H1 (cell line): ENCODE results near the gene NOP16. TPM values are rescaled to one million over a fixed set of nuclear protein-coding genes. Genes with fewer than 3 reads are reported as not detected.

Source experiments
- CTCF ChIA-PET: fragments of 300-600 bp; sonication (Branson Sonifier 250); formaldehyde crosslinking; loops from one replicate; lab custom pipeline; 2021; ENCODE audit not compliant: partially characterized antibody; lab: Charles Lee
- POLR2A ChIA-PET: fragments of 300-600 bp; sonication (Branson Sonifier 250); formaldehyde crosslinking; loops from one replicate; lab custom pipeline; 2021; ENCODE audit warnings: inconsistent platforms; ENCODE audit not compliant: partially characterized antibody; lab: Charles Lee
- DNase-seq, 2 experiments: peaks; one replicate each; pipeline versions ENCODE4 v3.0.0 to v3.0.0-alpha.2; 2010 to 2022; ENCODE audit warnings: low spot score in 2 of 2, low read depth in 1 of 2, mixed read lengths in 1 of 2
- FAIRE-seq: peaks from 2 replicates; lab custom pipeline; 2011; peaks lifted over from hg19 to GRCh38; lab: Jason Lieb, UNC
- H2AFZ ChIP-seq: 2 replicates; pipeline ENCODE4 v1.8.1; 2012; ENCODE audit warnings: low read length, inconsistent platforms
- H2AK5ac ChIP-seq: 2 replicates; pipeline ENCODE4 v1.6.1; 2013; ENCODE audit warnings: low read depth, low read length
- H2BK120ac ChIP-seq: replicated peaks from 2 replicates; pipeline ENCODE3; 2013; ENCODE audit warnings: low read depth, low read length, inconsistent platforms
- H2BK12ac ChIP-seq: 2 replicates; pipeline ENCODE4 v1.6.1; 2013; ENCODE audit warnings: low read depth, low read length
- H2BK15ac ChIP-seq: 2 replicates; pipeline ENCODE4 v1.6.1; 2013; ENCODE audit warnings: low read length
- H2BK20ac ChIP-seq: 2 replicates; pipeline ENCODE4 v1.6.1; 2013; ENCODE audit warnings: low read length
- H2BK5ac ChIP-seq: 2 replicates; pipeline ENCODE4 v1.6.1; 2013; ENCODE audit warnings: low read depth, low read length
- H3K14ac ChIP-seq: 2 replicates; pipeline ENCODE4 v1.6.1; 2013; ENCODE audit warnings: inconsistent platforms; ENCODE audit not compliant: insufficient read length
- H3K18ac ChIP-seq: 2 replicates; pipeline ENCODE4 v1.6.1; 2013; ENCODE audit warnings: low read length; ENCODE audit errors: extremely low read depth
- H3K23ac ChIP-seq: 2 replicates; pipeline ENCODE4 v1.6.1; 2013; ENCODE audit warnings: inconsistent platforms; ENCODE audit not compliant: insufficient read length
- H3K23me2 ChIP-seq: 2 replicates; pipeline ENCODE4 v1.6.1; 2013; ENCODE audit warnings: low read depth, low read length
- H3K27ac ChIP-seq: 2 replicates; pipeline ENCODE4 v1.6.1; 2011; ENCODE audit warnings: low read depth, low read length, inconsistent platforms
- H3K27me3 ChIP-seq, 4 experiments: replicated peaks in 1 of 4; 1 replicate in 1 of 4; 2 replicates in 3 of 4; pipeline versions ENCODE4 v1.6.1 to v1.8.1; 2011 to 2013; ENCODE audit warnings: low read length in 3 of 4, mild to moderate bottlenecking in 3 of 4, inconsistent platforms in 2 of 4, mixed read lengths in 2 of 4, moderate library complexity in 1 of 4; ENCODE audit not compliant: control insufficient read depth in 3 of 4, insufficient read depth in 3 of 4; ENCODE audit errors: extremely low read depth in 1 of 4
- H3K36me3 ChIP-seq, 4 experiments: 2 replicates each; pipeline versions ENCODE4 v1.6.1 to v1.8.1; 2011 to 2013; ENCODE audit warnings: mild to moderate bottlenecking in 4 of 4, low read length in 3 of 4, moderate library complexity in 2 of 4, control low read depth in 1 of 4, inconsistent platforms in 1 of 4; ENCODE audit not compliant: insufficient read depth in 4 of 4, control insufficient read depth in 2 of 4
- H3K4ac ChIP-seq: replicated peaks from 2 replicates; pipeline ENCODE3; 2013; ENCODE audit warnings: low read length, low read depth, mixed read lengths, inconsistent platforms; ENCODE audit not compliant: insufficient read length
- H3K4me1 ChIP-seq, 4 experiments: replicated peaks in 1 of 4; 1 replicate in 1 of 4; 2 replicates in 3 of 4; pipeline versions ENCODE4 v1.6.1 to v1.8.1; 2011 to 2013; ENCODE audit warnings: low read length in 3 of 4, inconsistent platforms in 2 of 4, mixed read lengths in 1 of 4; ENCODE audit not compliant: insufficient read depth in 4 of 4, control insufficient read depth in 3 of 4
- H3K4me2 ChIP-seq, 2 experiments: 2 replicates each; pipeline versions ENCODE4 v1.6.1 to v1.8.1; 2011 to 2013; ENCODE audit warnings: low read depth in 2 of 2, low read length in 2 of 2, control low read depth in 1 of 2, inconsistent platforms in 1 of 2, mild to moderate bottlenecking in 1 of 2; ENCODE audit not compliant: insufficient read depth in 1 of 2
- H3K4me3 ChIP-seq, 4 experiments: fragments of 200-600, 300-600 bp in 1 of 4; sonication (generic), shearing (Covaris generic), sonication (Bioruptor Twin) in 1 of 4; 2 replicates each; pipeline versions ENCODE4 v1.5.1 to v1.8.1; 2011 to 2016; ENCODE audit warnings: low read length in 4 of 4, low read depth in 3 of 4, control low read depth in 2 of 4, inconsistent platforms in 2 of 4, mild to moderate bottlenecking in 2 of 4, mixed read lengths in 1 of 4, moderate library complexity in 1 of 4; ENCODE audit not compliant: insufficient read depth in 2 of 4; ENCODE audit errors: extremely low read depth in 1 of 4
- H3K56ac ChIP-seq: replicated peaks from 2 replicates; pipeline ENCODE3; 2013; ENCODE audit warnings: low read depth, mild to moderate bottlenecking, mixed read lengths, low read length, inconsistent platforms; ENCODE audit not compliant: insufficient read length
- H3K79me1 ChIP-seq: 2 replicates; pipeline ENCODE4 v1.6.1; 2013; ENCODE audit warnings: low read depth, low read length, control low read depth
- H3K79me2 ChIP-seq, 2 experiments: 2 replicates each; pipeline versions ENCODE4 v1.6.1 to v1.8.1; 2012 to 2013; ENCODE audit warnings: low read length in 2 of 2, mild to moderate bottlenecking in 2 of 2, inconsistent platforms in 1 of 2; ENCODE audit not compliant: insufficient read depth in 2 of 2, control insufficient read depth in 1 of 2
- H3K9ac ChIP-seq, 4 experiments: replicated peaks in 1 of 4; 1 replicate in 1 of 4; 2 replicates in 3 of 4; pipeline versions ENCODE4 v1.6.1 to v1.8.1; 2011 to 2013; ENCODE audit warnings: low read depth in 3 of 4, low read length in 3 of 4, control low read depth in 2 of 4, mild to moderate bottlenecking in 2 of 4, moderate library complexity in 2 of 4, inconsistent platforms in 1 of 4; ENCODE audit errors: extremely low read depth in 1 of 4
- H3K9me3 ChIP-seq, 2 experiments: 2 replicates each; pipeline versions ENCODE4 v1.6.1 to v1.8.1; 2012 to 2013; ENCODE audit warnings: mild to moderate bottlenecking in 2 of 2, moderate library complexity in 2 of 2, control low read depth in 1 of 2, inconsistent platforms in 1 of 2, low read depth in 1 of 2, low read length in 1 of 2, mixed read lengths in 1 of 2; ENCODE audit not compliant: insufficient read depth in 2 of 2
- H4K20me1 ChIP-seq, 2 experiments: replicated peaks in 1 of 2; 2 replicates each; pipeline versions ENCODE3 to v1.8.1; 2011 to 2013; ENCODE audit warnings: inconsistent platforms in 2 of 2, low read length in 2 of 2, mild to moderate bottlenecking in 1 of 2; ENCODE audit not compliant: insufficient read depth in 2 of 2, control insufficient read depth in 1 of 2
- H4K5ac ChIP-seq: 2 replicates; pipeline ENCODE4 v1.6.1; 2013; ENCODE audit warnings: low read length, low read depth, mixed read lengths, inconsistent platforms; ENCODE audit not compliant: insufficient read length
- H4K8ac ChIP-seq: 2 replicates; pipeline ENCODE4 v1.8.0; 2013; ENCODE audit warnings: mild to moderate bottlenecking, moderate library complexity, low read length, inconsistent platforms; ENCODE audit not compliant: insufficient read depth; ENCODE audit errors: extremely low read depth
- H4K91ac ChIP-seq: replicated peaks from 2 replicates; pipeline ENCODE3; 2013; ENCODE audit warnings: low read length, mixed read lengths, inconsistent platforms; ENCODE audit not compliant: insufficient read length
- ATF3 ChIP-seq: IDR thresholded peaks from 2 replicates; pipeline ENCODE4 v1.6.1; 2011; ENCODE audit warnings: low read depth, mild to moderate bottlenecking, low read length; ENCODE audit not compliant: insufficient read depth
- CBX5 ChIP-seq: fragments of 300-800, 300-1000 bp; sonication (generic); IDR thresholded peaks from 2 replicates; pipeline ENCODE4 v1.7.1; 2016; ENCODE audit warnings: antibody characterized with exemption, low read length, low read depth
- CBX8 ChIP-seq: fragments of 300-800, 300-1000 bp; sonication (generic); IDR thresholded peaks from 2 replicates; pipeline ENCODE4 v1.7.1; 2016; ENCODE audit warnings: low read depth, low read length, borderline replicate concordance
- POLR2AphosphoS5 ChIP-seq: IDR thresholded peaks from 2 replicates; pipeline ENCODE4 v1.6.1; 2011; ENCODE audit warnings: low read depth, low read length
- TAF7 ChIP-seq: optimal IDR thresholded peaks from 2 replicates; pipeline ENCODE3; 2011; ENCODE audit warnings: low read depth, mild to moderate bottlenecking, inconsistent platforms, low read length, moderate library complexity, borderline replicate concordance
- WGBS, 2 experiments: shearing (Covaris generic) in 1 of 2; methylation state at CpG; one replicate each; pipeline versions ENCODE4 v1.1.6 to v1.1.7; 2013 to 2015; ENCODE audit warnings: low lambda C conversion rate in 2 of 2, mixed read lengths in 2 of 2, inconsistent platforms in 1 of 2, low coverage in 1 of 2, missing lambda C conversion rate in 1 of 2; ENCODE audit not compliant: insufficient replicate concordance in 2 of 2, insufficient coverage in 1 of 2, insufficient read length in 1 of 2; ENCODE audit errors: extremely low coverage in 1 of 2, missing lambda C conversion rate in 1 of 2; 5-methylcytosine and 5-hydroxymethylcytosine counted together
- polyA plus RNA-seq, 7 experiments: library from polyadenylated mRNA; depleted of rRNA in 3 of 7; stranded (reverse) in 5 of 7; unstranded in 2 of 7; fragments of >200 nt in 5 of 7; fragments of 200-250 nt in 2 of 7; gene quantifications; 1 replicate in 5 of 7; 2 replicates in 1 of 7; 4 replicates in 1 of 7; pipeline versions ENCODE4 v1.2.1 to v1.2.3, GENCODE V29; 2011 to 2013; ENCODE audit warnings: missing spikeins in 2 of 7, mixed read lengths in 2 of 7
- total RNA-seq: library from RNA; stranded (reverse); fragmentation: NEBNext Ultra II Directional; extraction: Animal tissue kit (Norgen Biotek cat#: 25700); gene quantifications from 2 replicates; pipeline ENCODE4 v1.2.1, GENCODE V29; 2021

Gene NOP16
- total and polyA plus RNA-seq, 2 of the 8 experiments (the other 6 are each of a cell fraction or from before 2014, with no cell fraction given): 46.9 to 65.2 TPM

GRCh38 chr5:176427971-176428370 is 39.6 kb upstream of the NOP16 start:
- H2BK120ac ChIP-seq: no peak overlapping the region
- 94 to 100% methylated on average over 1 to 4 of the region's 4 CpGs for WGBS, 2 experiments
- H4K91ac ChIP-seq: no peak overlapping the region
- H3K4me1 ChIP-seq: no peaks in the 10 kb centered on the region
- no peak overlapping the region for H3K56ac ChIP-seq
- H3K9me3 ChIP-seq: peaks cover 8 to 9% of the 10 kb centered on the region in 2 experiments; a peak in 3 of 4 replicates
- no peak overlapping the region for H2AK5ac ChIP-seq
- no peaks in the 10 kb centered on the region for H3K36me3 ChIP-seq
- no peak overlapping the region for H3K9ac ChIP-seq
- H3K27me3 ChIP-seq: no peaks in the 10 kb centered on the region
- H3K4ac ChIP-seq: no peak overlapping the region
- FAIRE-seq (no peak), DNase-seq (no peak)
- H3K4me3 ChIP-seq: no peak overlapping the region
- POLR2A ChIA-PET: no interaction called here
- no peak overlapping the region for H2BK5ac ChIP-seq
- H3K27ac ChIP-seq: no peak overlapping the region
- H3K4me2 ChIP-seq: no peak overlapping the region
- no peak overlapping the region for H3K23ac ChIP-seq
- no peak overlapping the region for H2BK12ac ChIP-seq
- no peak overlapping the region for H2BK15ac ChIP-seq
- no peak overlapping the region for H2BK20ac ChIP-seq
- CTCF ChIA-PET: interaction anchor here (0.6 kb wide), 1 partner anchor 247 kb away, joined by 3 read pairs; no protein-coding TSS in a partner anchor
- no peak overlapping the region for H2AFZ ChIP-seq
- no peaks in the 10 kb centered on the region for H3K79me2 ChIP-seq
- no peak overlapping the region for H4K8ac ChIP-seq
- H3K79me1 ChIP-seq: no peaks in the 10 kb centered on the region
- no peak overlapping the region for H4K5ac ChIP-seq
- H3K14ac ChIP-seq: no peak overlapping the region
- no peaks in the 10 kb centered on the region for H4K20me1 ChIP-seq
- no peak overlapping the region for H3K18ac ChIP-seq
- no peaks in the 10 kb centered on the region for H3K23me2 ChIP-seq
- TF ChIP-seq CBX8: no peak
- no peak for TF ChIP-seq POLR2AphosphoS5
- no peak for TF ChIP-seq ATF3
- TF ChIP-seq CBX5: no peak
- no peak for TF ChIP-seq TAF7
